Osteoblast (primary cell): ENCODE results near the gene TMEM63A. TPM values are rescaled to one million over a fixed set of nuclear protein-coding genes. Genes with fewer than 3 reads are reported as not detected.
A peak's percentile ranks its signal among the peaks of the same experiment; 100 is the strongest.

ENCODE experiments used
- DNase-seq: peaks from one replicate; pipeline ENCODE4 v3.0.0; 2011; ENCODE audit warnings: low spot score, mixed read lengths; ENCODE audit not compliant: insufficient read length; ENCODE audit errors: missing footprints
- H2AFZ ChIP-seq: 2 replicates; pipeline ENCODE4 v1.6.0; 2011; ENCODE audit warnings: mild to moderate bottlenecking, low read length
- H3K27ac ChIP-seq: 2 replicates; pipeline ENCODE4 v1.5.1; 2011; ENCODE audit warnings: mild to moderate bottlenecking, low read depth, low read length, moderate library complexity
- H3K27me3 ChIP-seq: 2 replicates; pipeline ENCODE4 v1.6.0; 2012; ENCODE audit warnings: mild to moderate bottlenecking, control low read depth, inconsistent platforms, low read length, moderate library complexity; ENCODE audit not compliant: insufficient read depth
- H3K36me3 ChIP-seq: 2 replicates; pipeline ENCODE4 v1.5.1; 2011; ENCODE audit warnings: mild to moderate bottlenecking, low read length, control low read depth, moderate library complexity; ENCODE audit not compliant: insufficient read depth
- H3K4me1 ChIP-seq: 2 replicates; pipeline ENCODE4 v1.5.1; 2011; ENCODE audit warnings: mild to moderate bottlenecking, low read length, control low read depth, moderate library complexity; ENCODE audit not compliant: insufficient read depth
- H3K4me2 ChIP-seq: 2 replicates; pipeline ENCODE4 v1.6.0; 2011; ENCODE audit warnings: mild to moderate bottlenecking, low read length; ENCODE audit not compliant: insufficient read depth
- H3K4me3 ChIP-seq: fragments of 200-600 bp; sonication (generic); 3 replicates; pipeline ENCODE4 v1.5.1; 2012; ENCODE audit warnings: mild to moderate bottlenecking, low read length, inconsistent platforms; ENCODE audit not compliant: insufficient read depth
- H3K79me2 ChIP-seq: 2 replicates; pipeline ENCODE4 v1.6.0; 2012; ENCODE audit warnings: mild to moderate bottlenecking, low read length, control low read depth, inconsistent platforms; ENCODE audit not compliant: insufficient read depth
- H3K9me3 ChIP-seq: 2 replicates; pipeline ENCODE4 v1.5.1; 2011; ENCODE audit warnings: low read depth, low read length, control low read depth
- H4K20me1 ChIP-seq: 2 replicates; pipeline ENCODE4 v1.6.0; 2012; ENCODE audit warnings: mild to moderate bottlenecking, low read length, control low read depth; ENCODE audit not compliant: insufficient read depth
- total RNA-seq: library from RNA; depleted of rRNA; stranded (reverse); fragments of >200 nt; gene quantifications from 2 replicates; pipeline ENCODE4 v1.2.3, GENCODE V29; 2012
- TF ChIP-seq, protein P1 (sequence below): IDR thresholded peaks from 2 replicates; pipeline ENCODE4 v1.5.1; 2011; ENCODE audit warnings: mild to moderate bottlenecking, low read depth, low read length, moderate library complexity; ENCODE audit errors: extremely low read depth

The TMEM63A gene
- total RNA-seq, 1 donor: 23.2 TPM

DNA sequence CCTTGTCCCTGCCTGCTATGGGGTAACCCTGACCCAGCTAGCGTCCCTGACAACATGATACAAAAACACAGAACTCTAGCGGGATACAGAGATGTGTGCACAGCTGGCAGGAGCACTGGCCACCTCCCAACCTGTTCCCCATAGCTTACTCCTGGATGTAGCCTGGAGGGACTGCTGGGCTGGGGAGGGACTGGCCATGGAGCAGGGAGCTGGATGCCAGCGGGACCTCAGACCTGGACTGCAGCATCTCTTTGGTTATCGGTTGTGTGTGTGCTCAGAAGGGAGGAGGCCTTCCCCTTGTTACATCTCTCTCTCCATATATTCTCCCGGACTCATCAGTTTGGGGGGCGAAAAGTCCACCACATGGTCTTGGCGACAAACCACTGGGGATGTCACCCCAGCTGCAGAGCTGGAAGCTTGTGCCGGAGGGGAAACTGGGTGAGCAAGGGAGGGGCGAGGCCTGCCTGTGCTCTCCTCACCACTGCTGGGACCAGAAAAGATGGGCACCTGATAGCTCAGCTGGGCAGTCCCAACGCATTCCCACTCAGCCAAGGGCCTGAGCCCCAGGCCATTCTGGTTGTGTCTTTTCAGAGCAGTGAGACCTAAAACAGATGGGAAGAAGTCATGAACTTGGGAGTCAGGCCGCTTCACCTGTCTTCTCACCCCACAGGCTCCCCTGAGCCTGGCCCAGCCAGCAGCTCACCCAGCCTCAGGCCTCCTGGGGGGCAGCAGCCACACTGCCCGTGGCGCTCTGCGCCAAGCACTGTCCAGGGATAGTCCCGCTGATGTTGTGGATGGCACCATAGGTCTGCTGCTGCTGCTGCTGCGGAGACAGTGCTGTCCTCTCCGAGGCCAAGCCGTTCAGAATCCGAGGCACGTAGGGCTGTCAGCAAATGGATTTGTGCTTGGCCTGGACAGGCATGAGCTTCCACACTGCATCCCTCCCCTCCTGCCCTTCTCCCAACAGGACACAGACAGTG lies 35.6 kb downstream of the TMEM63A start:
- TF ChIP-seq, protein P1, sequence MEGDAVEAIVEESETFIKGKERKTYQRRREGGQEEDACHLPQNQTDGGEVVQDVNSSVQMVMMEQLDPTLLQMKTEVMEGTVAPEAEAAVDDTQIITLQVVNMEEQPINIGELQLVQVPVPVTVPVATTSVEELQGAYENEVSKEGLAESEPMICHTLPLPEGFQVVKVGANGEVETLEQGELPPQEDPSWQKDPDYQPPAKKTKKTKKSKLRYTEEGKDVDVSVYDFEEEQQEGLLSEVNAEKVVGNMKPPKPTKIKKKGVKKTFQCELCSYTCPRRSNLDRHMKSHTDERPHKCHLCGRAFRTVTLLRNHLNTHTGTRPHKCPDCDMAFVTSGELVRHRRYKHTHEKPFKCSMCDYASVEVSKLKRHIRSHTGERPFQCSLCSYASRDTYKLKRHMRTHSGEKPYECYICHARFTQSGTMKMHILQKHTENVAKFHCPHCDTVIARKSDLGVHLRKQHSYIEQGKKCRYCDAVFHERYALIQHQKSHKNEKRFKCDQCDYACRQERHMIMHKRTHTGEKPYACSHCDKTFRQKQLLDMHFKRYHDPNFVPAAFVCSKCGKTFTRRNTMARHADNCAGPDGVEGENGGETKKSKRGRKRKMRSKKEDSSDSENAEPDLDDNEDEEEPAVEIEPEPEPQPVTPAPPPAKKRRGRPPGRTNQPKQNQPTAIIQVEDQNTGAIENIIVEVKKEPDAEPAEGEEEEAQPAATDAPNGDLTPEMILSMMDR: no peak
- Histone ChIP-seq H3K27me3 (no peaks in the 10 kb centered on the region), H4K20me1 (peaks cover 4% of the 10 kb centered on the region), H3K4me1 (no peaks in the 10 kb centered on the region), H2AFZ (no peak overlapping the region), H3K4me2 (no peak overlapping the region), H3K79me2 (no peaks in the 10 kb centered on the region), H3K9me3 (no peaks in the 10 kb centered on the region), H3K36me3 (peaks cover 26% of the 10 kb centered on the region), H3K4me3 (no peak overlapping the region), H3K27ac (no peak overlapping the region)
- DNase-seq: no peak

DNA sequence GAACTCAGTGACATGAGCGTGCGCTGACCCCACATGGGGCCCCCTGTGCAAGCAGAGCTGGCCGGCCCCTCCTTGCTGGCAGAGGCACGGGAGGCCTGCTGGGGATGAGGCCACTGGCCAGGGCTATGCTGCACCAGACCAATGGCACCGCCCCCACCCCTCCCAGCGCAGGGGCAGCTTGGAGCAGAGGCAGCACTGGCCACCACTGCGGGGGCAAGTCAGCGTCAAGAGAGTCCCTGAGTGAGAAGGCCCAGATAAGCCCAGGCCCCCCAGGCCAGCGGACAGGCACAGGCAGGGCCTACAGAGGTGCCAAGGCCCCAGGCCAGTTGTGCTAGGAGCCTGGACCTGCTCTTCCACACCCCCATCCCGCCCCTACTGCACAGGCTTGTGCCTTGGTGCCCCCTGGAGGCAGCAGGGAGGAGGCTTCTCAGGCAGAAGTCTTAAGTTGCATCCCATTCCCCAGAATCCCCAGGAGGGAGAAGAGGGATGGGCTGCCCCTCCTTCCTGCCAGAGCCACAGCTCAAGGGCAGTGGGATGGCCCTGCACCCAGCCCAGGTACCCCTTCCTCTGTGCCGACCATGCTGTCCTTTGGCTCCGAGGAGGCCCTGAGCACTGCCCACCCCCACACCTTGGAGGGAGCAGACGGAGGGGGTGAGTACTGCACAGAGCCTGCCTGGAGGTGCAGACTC lies 36.5 kb downstream of the TMEM63A start:
- no peaks in the 10 kb centered on the region for H3K27me3 ChIP-seq
- H3K79me2 ChIP-seq: no peaks in the 10 kb centered on the region
- H4K20me1 ChIP-seq: peaks cover 4% of the 10 kb centered on the region
- H3K27ac ChIP-seq: no peak overlapping the region
- H3K36me3 ChIP-seq: peaks cover 26% of the 10 kb centered on the region
- H3K9me3 ChIP-seq: no peaks in the 10 kb centered on the region
- TF ChIP-seq, protein P1: peak; percentile 80
- no peaks in the 10 kb centered on the region for H3K4me1 ChIP-seq
- no peak overlapping the region for H3K4me3 ChIP-seq
- H2AFZ ChIP-seq: no peak overlapping the region
- no peak overlapping the region for H3K4me2 ChIP-seq
- DNase-seq: peak; percentile 97

DNA sequence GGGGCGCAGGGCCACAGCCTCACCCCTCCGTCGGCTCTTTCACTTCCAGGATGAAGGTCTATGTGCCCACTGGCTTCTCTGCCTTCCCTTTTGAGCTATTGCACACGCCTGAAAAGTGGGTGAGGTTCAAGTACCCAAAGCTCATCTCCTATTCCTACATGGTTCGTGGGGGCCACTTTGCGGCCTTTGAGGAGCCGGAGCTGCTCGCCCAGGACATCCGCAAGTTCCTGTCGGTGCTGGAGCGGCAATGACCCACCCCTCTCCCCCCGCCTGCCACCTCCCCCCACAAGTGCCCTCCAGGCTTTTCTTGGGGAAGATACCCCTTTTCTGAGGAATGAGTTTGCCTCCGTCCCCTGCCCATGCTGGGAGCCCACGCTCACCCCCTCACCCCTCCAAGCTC lies 37.1 kb downstream of the TMEM63A start:
- Histone ChIP-seq H3K4me2 (no peak overlapping the region), H3K36me3 (peaks cover 26% of the 10 kb centered on the region), H4K20me1 (peaks cover 4% of the 10 kb centered on the region), H3K27ac (no peak overlapping the region), H3K9me3 (no peaks in the 10 kb centered on the region), H3K27me3 (no peaks in the 10 kb centered on the region), H3K4me1 (no peaks in the 10 kb centered on the region), H3K4me3 (no peak overlapping the region), H3K79me2 (no peaks in the 10 kb centered on the region), H2AFZ (no peak overlapping the region)
- no peak for DNase-seq
- TF ChIP-seq, protein P1: no peak
